Gastroesophageal sphincter (tissue), 3 donors: ENCODE data around the gene MS4A10.

ENCODE experiments used
- CTCF ChIP-seq, 4 experiments: fragments of 200-600 bp in 2 of 4; fragments of 450-650 bp in 2 of 4; sonication (generic) in 1 of 4; IDR thresholded peaks; one replicate each; pipeline ENCODE4 v1.5.1; 2017 to 2019; ENCODE audit warnings: antibody characterized with exemption in 4 of 4, mild to moderate bottlenecking in 2 of 4, moderate library complexity in 2 of 4
- POLR2A ChIP-seq, 2 donors: fragments of 450-650 bp; IDR thresholded peaks; one replicate each; pipeline ENCODE4 v1.6.1; 2017; ENCODE audit warnings: antibody characterized with exemption in 2 of 2, mild to moderate bottlenecking in 2 of 2, moderate library complexity in 1 of 2

GRCh38 chr11:60801194-60801593 lies 16.1 kb downstream of the MS4A10 start:
- TF ChIP-seq CTCF (IDR thresholded peaks at IDR 0.05) (no peak), POLR2A (IDR thresholded peaks at IDR 0.05) (no peak)
